ENCODE measurements around the gene SLC39A9.

GRCh38 chr14:69427596-69427995 lies 29.1 kb downstream of the SLC39A9 start:
- TF ChIP-seq CTCF (conservative IDR thresholded peaks at IDR 0.05; ENCODE audit: low read depth, low read length) (no peak), EZH2 (IDR thresholded peaks at IDR 0.05; ENCODE audit: low read length, unreplicated experiment) (no peak), EZH2phosphoT487 (IDR thresholded peaks at IDR 0.05; ENCODE audit: borderline replicate concordance, low read length) (no peak)
